ENCODE measurements around the gene GPANK1. TPM values are rescaled to one million over a fixed set of nuclear protein-coding genes. Genes with fewer than 3 reads are reported as not detected.
A peak's percentile ranks its signal among the peaks of the same experiment; 100 is the strongest.

Gene GPANK1
- total and polyA plus RNA-seq, 2 of the 13 experiments (the other 11 are each of a cell fraction or from before 2014, with no cell fraction given) = 15.4 to 22.8 TPM

- TF ChIP-seq ZNF704 (CRISPR knock-in tag; IDR thresholded peaks at IDR 0.05; ENCODE audit: borderline replicate concordance) (no peak), ZNF543 (CRISPR knock-in tag; IDR thresholded peaks at IDR 0.05) (peak; percentile 78; the same call in 1 of the 2 replicates), PLRG1 (conservative IDR thresholded peaks at IDR 0.05) (no peak), PRDM15 (CRISPR knock-in tag; IDR thresholded peaks at IDR 0.05) (peak; percentile 87), GPBP1L1 (CRISPR knock-in tag; IDR thresholded peaks at IDR 0.05) (no peak), ZNF776 (CRISPR knock-in tag; IDR thresholded peaks at IDR 0.05) (no peak; the same call in 1 of the 2 replicates), GTF3A (CRISPR knock-in tag; conservative IDR thresholded peaks at IDR 0.05) (no peak), PCBP1 (IDR thresholded peaks at IDR 0.05; ENCODE audit: borderline replicate concordance, low read depth, low read length) (no peak), ZNF75D (CRISPR knock-in tag; IDR thresholded peaks at IDR 0.05; ENCODE audit: borderline replicate concordance) (no peak), ZNF20 (CRISPR knock-in tag; IDR thresholded peaks at IDR 0.05) (0 out of 2 replicates have a peak, but pooled peaks have one; percentile 28), ZNF224 (CRISPR knock-in tag; IDR thresholded peaks at IDR 0.05) (0 out of 2 replicates have a peak, but pooled peaks have one; percentile 60), IRF2 (CRISPR knock-in tag; IDR thresholded peaks at IDR 0.05) (no peak; the same call in 1 of the 2 replicates), KLF13 (CRISPR knock-in tag; IDR thresholded peaks at IDR 0.05) (peak; percentile 41; the same call in 1 of the 2 replicates), HNF4G (IDR thresholded peaks at IDR 0.05; ENCODE audit: borderline replicate concordance, low read depth, low read length) (no peak; the same call in 1 of the 2 replicates), HNF4G (CRISPR knock-in tag; IDR thresholded peaks at IDR 0.05; ENCODE audit: borderline replicate concordance, low read depth) (peak; percentile 71; the same call in 1 of the 2 replicates), CENPX (CRISPR knock-in tag; IDR thresholded peaks at IDR 0.05) (no peak), TRIM24 (CRISPR knock-in tag; IDR thresholded peaks at IDR 0.05) (no peak), MYNN (CRISPR knock-in tag; IDR thresholded peaks at IDR 0.05; ENCODE audit: low read depth) (no peak), ZNF597 (CRISPR knock-in tag; IDR thresholded peaks at IDR 0.05) (peak; percentile 81; the same call in 1 of the 2 replicates)
These were observed 4.2 kb downstream of the GPANK1 start, which contains the start of gene C6orf47 (continued) for GRCh38 chr6:31660381-31661261.

Data from HepG2 (cell line).